HG02943 (cell line): ENCODE results near the gene DEGS2.
A peak's percentile ranks its signal among the peaks of the same experiment; 100 is the strongest.
"Not testable (repeated sequence)": the region's sequence is repeated elsewhere in the genome, so short reads cannot be mapped to it uniquely, and the experiment has no call there.

ENCODE experiments used
- ATAC-seq: cut with Tn5 transposase; IDR thresholded peaks from one replicate; pipeline ENCODE4 v1.9.1; 2021; ENCODE audit warnings: mild to moderate bottlenecking, low read depth, moderate library complexity; ENCODE audit not compliant: unreplicated experiment

DEGS2 gene

DNA sequence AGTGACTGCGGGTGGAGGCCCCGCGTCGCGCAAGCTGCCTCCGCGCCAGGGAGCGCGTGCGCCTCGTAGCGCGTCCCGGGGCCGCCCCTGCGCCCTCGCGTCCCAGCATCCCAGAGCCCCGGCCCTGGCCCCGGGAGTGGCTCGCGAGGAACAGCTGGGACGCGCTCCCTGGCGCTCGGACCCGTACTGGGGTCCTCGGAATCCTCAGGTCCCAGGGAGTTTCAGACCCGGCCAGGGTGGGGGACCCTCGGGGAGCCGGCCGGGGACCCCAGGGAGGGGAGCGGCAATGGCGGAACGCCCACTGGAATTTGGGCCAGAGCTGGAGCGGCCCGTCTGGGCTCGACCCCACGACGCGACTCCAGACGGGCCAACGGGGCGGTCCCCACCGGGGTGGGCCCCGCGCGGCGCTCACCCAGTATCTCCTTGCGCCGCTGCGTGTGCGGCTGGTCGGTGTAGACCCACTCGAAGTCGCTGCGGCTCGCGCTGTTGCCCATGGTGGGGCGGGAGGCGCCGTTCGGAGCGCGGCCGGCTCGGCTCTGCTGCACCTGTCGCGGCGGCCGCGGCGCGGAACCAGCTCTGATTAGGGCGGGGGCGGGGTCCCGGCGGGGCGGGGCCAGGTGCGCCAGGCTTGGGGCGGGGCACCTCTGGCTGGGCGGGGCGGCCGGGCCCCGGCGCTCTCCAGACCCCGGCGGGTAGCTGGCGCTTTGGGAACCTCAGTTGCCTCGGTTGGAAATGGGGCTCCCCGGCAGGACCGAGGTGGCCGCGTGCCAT, at the start of gene DEGS2:
TSS of gene DEGS2 (minus strand) at position 552 of the 771 bp plus-strand sequence. CDS start at position 494, 58 bp downstream.
- no peak for ATAC-seq

GRCh38 chr14:100208136-100208535, 48.7 kb upstream of the DEGS2 start:
- not testable (repeated sequence) for ATAC-seq

DNA sequence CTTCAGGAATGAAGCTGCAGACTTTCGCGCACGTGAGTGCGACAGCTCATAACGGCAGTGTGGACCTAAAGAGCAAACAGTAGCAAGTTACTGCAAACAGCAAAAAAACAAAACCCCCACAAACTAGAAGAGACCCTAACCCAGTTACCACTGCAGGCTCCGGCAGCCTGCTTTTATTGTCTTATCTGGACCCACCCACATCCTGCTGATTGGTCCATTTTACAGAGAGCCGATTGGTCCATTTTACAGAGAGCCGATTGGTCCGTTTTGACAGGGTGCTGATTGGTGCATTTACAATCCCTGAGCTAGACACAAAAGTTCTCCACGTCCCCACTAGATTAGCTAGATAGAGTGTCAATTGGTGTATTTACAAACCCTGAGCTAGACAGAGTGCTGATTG, 48.1 kb upstream of the DEGS2 start:
- ATAC-seq = not testable (repeated sequence)

DNA sequence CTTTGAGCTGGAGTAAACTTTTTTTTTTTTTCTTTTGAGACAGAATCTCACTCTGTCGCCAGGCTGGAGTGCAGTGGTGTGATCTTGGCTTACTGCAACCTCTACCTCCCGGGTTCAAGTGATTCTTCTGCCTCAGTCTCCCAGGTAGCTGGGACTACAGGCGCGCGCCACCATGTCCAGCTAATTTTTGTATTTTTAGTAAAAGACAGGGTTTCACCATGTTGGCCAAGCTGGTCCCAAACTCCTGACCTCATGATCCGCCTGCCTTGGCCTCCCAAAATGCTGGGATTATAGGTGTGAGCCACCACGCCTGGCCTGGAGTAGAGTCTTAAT, 45.4 kb upstream of the DEGS2 start:
- ATAC-seq = not testable (repeated sequence)

DNA sequence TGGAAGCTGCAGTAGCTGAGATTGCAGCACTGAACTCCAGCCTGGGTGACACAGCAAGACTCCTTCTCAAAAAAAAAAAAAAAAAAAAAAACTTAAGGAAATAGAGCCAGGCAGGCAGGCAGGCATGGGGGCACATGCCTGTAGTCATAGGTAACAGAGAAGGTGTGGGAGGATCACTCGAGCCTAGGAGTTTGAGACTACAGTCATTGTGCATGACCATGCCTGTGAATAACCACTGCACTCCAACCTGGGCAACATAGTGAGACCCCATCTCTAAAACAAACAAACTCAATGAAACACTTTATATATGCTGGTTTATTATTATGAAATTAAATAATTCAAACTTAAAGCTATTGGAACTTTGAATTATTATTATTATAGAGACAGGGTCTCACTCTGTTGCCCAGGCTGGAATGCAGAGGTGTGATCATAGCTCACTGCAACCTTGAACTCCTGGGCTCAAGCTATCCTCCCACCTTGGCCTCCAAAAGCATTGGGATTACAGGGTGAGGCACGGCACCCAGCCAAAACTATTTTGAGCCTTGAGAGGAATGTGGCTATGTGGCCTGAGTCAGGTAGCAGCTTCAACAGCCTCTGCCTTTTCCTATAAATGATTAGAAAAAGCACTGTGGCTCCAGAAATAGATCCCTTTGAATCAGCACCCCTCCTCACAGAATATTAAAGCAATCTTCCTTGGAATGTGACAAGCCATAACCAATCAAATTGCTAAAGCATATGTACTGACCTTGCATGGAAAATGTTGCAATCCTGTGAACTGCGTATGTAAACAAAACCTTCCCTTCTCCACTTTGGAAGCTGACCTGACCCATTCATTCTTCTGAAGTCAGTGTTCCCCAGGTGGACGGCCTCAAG, 44.8 kb upstream of the DEGS2 start:
- ATAC-seq = no peak

GRCh38 chr14:100203146-100203545, 43.7 kb upstream of the DEGS2 start:
- no peak for ATAC-seq

- ATAC-seq = no peak
These were observed 43.3 kb upstream of the DEGS2 start for GRCh38 chr14:100202712-100203111.

DNA sequence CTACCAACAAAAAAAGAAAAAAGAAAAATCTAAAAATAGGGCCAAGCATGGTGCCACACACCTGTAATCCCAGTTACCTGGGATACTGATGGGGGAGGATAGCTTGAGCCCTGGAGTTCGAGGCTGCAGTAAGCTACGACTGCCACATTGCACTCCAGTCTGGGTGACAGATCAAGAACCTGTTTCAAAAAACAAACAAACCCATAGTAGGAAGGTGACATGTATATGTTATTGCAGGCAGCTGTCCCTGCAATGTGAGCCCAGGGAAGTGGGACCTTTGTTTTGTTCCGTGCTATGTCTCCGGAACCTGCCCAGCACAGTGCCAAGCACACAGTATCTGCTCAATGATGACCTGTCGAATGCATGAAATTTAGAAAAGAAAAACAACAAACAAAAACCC, 42.3 kb upstream of the DEGS2 start:
- no peak for ATAC-seq

DNA sequence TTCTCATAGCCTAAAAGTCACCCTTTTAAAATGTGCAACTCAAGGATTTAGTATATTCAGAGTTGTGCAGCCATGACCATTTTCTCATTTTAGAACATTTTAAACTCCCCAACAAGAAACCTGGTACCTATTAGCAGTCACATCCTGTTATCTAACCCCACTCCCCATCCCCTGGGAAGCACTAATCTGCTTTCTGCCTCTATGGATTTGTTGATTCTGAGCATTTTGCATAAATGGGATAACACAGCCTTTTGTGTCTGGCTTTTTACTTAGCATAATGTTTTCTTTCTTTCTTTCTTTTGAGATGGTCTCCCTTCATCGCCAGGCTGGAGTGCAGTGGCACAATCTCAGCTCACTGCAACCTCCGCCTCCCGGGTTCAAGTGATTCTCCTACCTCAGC, 40.9 kb upstream of the DEGS2 start:
- ATAC-seq = no peak

DNA sequence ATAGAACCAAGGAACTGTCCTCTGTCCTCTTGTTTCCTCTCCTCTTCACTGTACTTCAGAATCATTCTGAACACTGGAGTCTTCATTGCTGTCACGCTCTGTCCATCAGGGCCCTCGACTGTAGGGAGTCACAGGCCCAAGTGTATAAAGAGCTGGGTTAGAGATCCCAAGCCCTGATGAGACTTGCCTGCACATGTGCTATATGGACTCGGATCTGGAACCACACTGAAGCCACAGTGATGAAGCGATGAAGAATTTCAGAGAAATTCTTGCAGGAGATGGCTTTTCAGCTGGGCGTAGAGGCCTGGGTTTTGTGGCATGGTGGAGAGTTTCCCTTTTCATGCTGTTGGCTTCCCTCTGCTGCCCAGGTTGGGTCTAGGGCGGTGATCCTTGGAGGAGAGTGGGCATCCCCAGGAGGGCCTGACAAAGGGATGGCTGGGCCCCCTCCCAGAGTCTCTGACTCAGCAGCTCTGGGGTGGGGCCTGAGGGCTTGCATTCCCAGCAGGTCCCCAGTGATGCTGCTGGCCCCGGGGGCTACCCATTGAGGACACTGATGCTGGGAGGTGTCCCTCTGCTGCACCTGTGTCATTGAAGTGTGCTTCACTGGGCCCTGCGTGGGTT, 39.9 kb upstream of the DEGS2 start:
- no peak for ATAC-seq

DNA sequence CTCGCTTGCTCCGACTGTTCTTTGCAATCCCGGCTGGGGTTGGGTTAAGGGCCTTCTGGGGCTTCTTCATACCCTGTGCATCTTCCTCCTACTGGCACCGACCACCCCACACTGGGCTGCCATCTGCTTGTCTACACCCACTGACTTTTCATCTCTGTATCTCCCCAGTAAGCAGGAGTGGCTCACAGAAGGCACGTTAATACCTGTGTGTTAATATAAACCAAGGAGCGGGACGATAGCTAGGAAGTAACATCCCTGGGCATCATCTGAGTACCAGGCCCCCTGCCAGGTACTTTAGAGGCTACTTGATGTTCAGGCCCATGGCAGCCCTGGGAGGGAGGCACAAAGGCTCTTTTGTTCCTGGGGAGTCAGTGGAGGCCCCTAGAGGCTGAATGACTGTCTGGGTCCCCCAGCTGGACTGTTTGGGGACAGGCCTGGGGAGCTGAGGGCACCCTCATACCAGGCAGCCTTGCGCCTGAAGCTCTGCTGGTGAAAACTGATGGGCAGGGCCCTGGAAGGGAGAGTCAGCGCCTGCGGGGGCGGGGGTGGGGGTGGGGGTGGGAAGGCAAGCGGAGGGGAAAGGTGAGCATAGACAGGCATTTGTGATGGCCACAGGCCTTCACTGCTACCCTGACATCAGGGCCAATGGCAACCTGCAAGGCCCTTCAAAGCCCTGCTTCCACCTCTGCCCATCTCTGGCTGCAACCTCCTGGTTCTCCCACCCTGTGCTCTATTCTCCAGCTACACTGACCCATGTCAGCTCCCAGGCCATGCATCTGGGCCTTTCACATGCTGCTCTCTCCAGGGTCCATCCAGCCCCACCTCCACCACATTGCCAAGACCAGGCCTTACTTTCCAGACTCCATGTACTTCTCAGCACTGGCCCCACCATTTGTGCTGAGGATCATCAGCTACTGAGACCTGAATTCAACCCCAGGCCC, 34.2 kb upstream of the DEGS2 start:
- no peak for ATAC-seq

DNA sequence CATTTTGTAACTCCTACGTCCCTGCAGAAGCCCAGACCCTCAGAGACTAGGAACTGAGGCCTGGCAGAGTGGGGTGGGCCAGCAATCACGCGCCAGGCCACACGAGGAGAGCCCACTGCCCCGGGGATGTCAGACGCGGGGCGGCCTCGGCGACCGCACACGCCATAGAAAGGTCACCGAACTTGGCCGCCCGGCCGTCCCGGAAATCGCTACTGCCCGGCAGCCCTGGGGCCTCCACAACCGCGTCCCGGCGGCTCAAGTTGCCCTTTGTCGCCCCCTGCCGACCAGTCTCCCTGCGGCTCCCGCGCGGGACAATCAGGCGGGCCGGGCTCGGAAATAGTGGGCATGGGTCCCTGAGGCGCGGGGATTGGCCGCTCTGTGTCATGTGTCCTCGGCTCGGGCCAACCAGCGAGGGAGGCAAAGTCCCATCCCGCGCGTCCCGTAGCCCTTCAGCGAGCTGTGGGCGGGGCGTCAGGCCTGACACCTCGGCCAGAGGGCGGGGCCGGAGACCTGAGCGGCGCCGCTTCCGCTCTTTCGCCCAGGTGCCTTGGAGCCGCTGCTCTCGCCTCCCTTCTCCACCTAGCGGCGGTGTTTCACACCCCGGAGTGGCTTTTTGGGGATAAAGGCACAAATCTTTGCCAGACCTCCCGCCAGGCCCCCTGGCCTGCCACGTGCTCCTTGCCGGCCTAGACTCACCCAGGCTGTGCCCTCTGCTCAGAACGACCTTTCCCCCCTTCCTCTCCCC, 33.4 kb upstream of the DEGS2 start:
- peak; percentile 99 for ATAC-seq

GRCh38 chr14:100192250-100192671, 32.8 kb upstream of the DEGS2 start:
- ATAC-seq = no peak

DNA sequence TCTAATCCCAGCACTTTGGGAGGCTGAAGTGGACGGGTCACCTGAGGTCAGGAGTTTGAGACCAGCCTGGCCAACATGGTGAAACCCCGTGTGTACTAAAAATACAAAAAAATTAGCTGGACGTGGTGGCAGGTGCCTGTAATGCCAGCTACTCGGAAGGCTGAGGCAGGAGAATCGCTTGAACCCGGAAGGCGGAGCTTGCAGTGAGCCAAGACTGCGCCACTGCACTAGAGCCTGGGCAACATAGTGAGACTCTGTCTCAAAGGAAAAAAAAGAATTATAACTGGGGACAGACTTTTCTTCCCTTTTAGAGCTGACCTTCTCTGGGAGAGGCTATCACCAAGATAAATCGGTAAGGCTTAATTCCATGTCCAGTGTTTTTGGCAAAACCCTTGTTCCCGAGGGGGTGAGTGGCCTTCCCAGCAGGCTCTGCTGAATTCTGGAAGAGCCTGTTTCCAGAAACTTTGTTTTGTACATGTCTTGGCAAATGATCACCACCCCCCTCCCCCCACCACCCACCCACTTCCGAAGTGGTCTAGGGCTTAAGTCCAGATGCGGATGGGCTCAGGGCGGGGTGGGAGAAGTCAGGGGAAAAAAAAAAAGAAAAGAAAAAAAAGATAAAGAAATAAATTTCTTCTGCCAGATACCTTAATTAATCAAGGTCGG, 32.3 kb upstream of the DEGS2 start:
- no peak for ATAC-seq

GRCh38 chr14:100190126-100190525, 30.7 kb upstream of the DEGS2 start:
- ATAC-seq = no peak

DNA sequence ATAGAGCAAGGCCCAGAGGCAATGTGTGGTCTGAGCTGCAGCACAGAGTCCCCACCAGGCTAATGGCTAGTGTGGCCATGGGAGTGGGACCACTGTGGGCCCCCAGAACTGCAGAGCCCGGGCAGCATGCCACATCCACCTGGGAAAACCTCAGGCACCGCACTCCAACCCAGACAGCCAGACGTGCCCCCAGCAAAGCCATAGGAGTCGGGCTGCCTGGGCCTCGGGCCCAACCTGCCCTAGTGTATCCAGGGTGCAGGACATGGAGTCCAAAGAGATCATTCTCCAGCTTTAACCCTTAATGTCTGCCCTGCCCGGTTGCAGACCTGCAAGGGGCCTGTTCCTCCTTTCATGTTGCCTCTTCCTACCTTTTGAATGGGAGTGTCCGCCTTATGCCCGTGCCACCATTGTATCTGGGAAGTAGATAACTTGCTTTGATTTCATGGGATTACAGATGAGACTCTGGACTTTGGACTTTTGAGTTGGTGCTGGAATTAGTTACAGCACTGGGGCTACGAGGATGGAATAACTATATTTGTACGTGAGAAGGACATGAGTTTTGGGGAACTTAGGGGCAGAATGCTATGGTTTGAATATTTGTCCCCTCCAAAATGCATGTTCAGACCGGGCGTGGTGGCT, 29.1 kb upstream of the DEGS2 start:
- no peak for ATAC-seq

DNA sequence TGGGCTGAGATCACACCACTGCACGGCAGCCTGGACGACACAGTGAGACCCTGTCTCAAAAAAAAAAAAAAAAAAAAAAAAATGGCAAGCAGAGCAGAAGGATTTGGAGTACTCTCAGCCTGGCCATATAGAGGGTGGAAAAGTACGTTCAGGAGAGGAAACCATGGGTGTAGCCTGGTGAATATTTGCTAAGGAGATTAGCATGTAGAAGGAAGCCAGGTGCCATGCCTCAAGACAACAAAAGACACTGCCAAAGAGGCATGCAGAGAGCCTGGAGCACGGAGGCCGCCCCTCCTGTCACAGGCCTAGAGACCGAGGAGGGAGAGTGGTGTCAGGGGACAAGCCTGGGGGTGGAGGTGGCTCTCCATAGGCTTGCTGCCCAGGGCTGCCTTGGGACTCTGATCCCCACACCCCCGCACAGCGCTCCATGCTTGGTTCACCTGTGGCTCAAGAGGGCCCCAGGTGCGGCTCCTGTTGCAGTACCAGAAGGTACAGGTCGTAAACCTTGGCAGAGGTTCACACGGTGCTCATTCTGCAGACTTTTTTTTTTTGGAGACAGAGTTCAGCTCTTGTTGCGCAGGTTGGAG, 27.9 kb upstream of the DEGS2 start:
- no peak for ATAC-seq

DNA sequence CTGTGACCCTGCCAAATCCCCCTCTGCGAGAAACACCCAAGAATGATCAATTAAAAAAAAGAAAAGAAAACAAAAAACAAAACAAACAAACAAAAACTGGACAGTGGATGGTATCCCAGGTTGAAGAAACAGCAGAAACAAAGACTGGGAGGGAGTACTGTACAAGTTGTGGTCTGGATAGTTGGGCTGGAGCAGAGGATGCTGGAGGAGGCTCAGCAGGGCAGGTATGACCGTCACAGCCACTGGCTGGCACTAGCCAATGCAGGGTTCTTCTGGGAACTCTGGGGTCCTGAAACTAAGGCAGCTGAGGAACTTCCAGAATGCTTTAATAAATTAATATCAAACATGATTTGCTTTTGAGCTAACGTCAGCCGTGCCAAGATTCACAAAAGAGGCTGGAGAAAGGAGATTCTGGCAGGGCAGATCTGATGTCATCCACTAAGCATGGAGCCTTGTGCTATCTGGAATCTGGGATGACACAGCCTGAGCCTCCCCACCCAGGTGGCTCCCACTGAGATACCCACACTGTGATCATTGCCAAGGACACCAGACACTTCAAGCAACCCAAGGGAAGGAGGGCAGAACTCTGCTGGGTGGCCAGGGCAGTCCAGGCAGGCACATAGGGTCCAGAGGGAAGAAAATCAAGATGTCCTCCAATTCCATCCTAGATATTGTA, 22.6 kb upstream of the DEGS2 start:
- ATAC-seq = not testable (repeated sequence)
